Esophagus (tissue), 2 donors: Measurements from ENCODE around the gene C18orf32. TPM values are rescaled to one million over a fixed set of nuclear protein-coding genes. Genes with fewer than 3 reads are reported as not detected.
"Not testable (repeated sequence)": the region's sequence is repeated elsewhere in the genome, so short reads cannot be mapped to it uniquely, and the experiment has no call there.

Experiments used
- H3K27ac ChIP-seq, 2 donors: one replicate each; pipeline ENCODE4 v1.5.1; 2013; ENCODE audit warnings: low read depth in 2 of 2, mild to moderate bottlenecking in 2 of 2, inconsistent platforms in 1 of 2, low read length in 1 of 2, moderate library complexity in 1 of 2
- H3K27me3 ChIP-seq, 2 donors: one replicate each; pipeline ENCODE4 v1.6.1; 2013; ENCODE audit warnings: low read length in 2 of 2, control low read depth in 1 of 2, mild to moderate bottlenecking in 1 of 2; ENCODE audit not compliant: insufficient read depth in 2 of 2, control insufficient read depth in 1 of 2
- H3K36me3 ChIP-seq, 2 donors: one replicate each; pipeline ENCODE4 v1.6.1; 2013; ENCODE audit warnings: low read length in 1 of 2; ENCODE audit not compliant: control insufficient read depth in 2 of 2, insufficient read depth in 2 of 2
- H3K4me1 ChIP-seq, 2 donors: one replicate each; pipeline ENCODE4 v1.6.1; 2013; ENCODE audit warnings: low read length in 1 of 2; ENCODE audit not compliant: control insufficient read depth in 2 of 2, insufficient read depth in 2 of 2
- H3K4me3 ChIP-seq, 2 donors: one replicate each; pipeline ENCODE4 v1.5.1; 2013; ENCODE audit warnings: low read length in 2 of 2, mild to moderate bottlenecking in 2 of 2, low read depth in 1 of 2, moderate library complexity in 1 of 2
- H3K9me3 ChIP-seq, 2 donors: one replicate each; pipeline ENCODE4 v1.6.1; 2013; ENCODE audit warnings: mild to moderate bottlenecking in 2 of 2, low read depth in 1 of 2, low read length in 1 of 2, moderate library complexity in 1 of 2; ENCODE audit not compliant: control insufficient read depth in 2 of 2, insufficient read depth in 1 of 2
- WGBS, 2 donors: extraction: QIAGEN DNeasy Blood & Tissue Kit; methylation state at CpG; one replicate each; pipeline ENCODE4 v1.1.7; 2013; 5-methylcytosine and 5-hydroxymethylcytosine counted together
- polyA plus RNA-seq, 2 donors: library from polyadenylated mRNA; stranded (reverse); fragments of 200-250 nt; gene quantifications; one replicate each; pipeline ENCODE4 v1.2.3, GENCODE V29; 2013
- donor health status: healthy with polysubstance abuse.
- donor health status: Bipolar disorder and iron deficiency.

Gene C18orf32
- polyA plus RNA-seq, 2 donors = 32.3 to 47.3 TPM

DNA sequence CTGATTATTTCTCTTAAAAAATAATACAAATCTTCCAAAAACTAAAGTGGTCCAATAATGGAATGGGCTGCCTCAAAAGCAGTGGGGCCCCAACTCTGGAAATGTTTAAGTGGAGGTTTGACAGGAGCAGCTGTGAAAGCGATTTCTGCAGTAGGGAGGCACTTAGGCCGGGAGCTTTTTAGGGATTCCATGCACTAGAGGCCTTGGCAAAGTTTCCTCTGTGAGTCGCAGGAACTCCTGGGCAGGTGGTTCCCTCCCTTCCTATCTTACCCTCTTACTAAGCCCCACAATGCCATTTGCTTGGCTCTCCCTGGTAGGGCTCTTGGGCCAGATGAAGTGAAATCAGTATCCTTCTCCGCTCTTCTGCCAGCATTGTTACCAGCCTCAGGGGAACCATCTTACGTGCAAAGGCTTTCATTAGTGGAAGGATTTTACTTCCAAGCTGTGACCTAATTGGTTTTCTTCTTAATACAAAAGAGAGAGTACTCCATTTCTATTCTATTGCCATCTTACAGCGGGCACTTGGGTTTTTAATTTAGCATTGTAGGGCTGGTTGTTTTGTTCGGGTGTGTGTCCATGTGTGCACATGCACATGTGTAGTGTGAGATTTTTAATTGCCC is 34.3 kb upstream of the C18orf32 start:
- H3K27me3 ChIP-seq = no peaks in the 10 kb centered on the region
- no peaks in the 10 kb centered on the region for H3K9me3 ChIP-seq
- H3K27ac ChIP-seq = no peak overlapping the region
- H3K4me1 ChIP-seq = no peaks in the 10 kb centered on the region
- H3K4me3 ChIP-seq = no peak overlapping the region
- H3K36me3 ChIP-seq = no peaks in the 10 kb centered on the region
- WGBS, 2 donors = 79 to 88% methylated on average over 7 of the region's 7 CpGs

DNA sequence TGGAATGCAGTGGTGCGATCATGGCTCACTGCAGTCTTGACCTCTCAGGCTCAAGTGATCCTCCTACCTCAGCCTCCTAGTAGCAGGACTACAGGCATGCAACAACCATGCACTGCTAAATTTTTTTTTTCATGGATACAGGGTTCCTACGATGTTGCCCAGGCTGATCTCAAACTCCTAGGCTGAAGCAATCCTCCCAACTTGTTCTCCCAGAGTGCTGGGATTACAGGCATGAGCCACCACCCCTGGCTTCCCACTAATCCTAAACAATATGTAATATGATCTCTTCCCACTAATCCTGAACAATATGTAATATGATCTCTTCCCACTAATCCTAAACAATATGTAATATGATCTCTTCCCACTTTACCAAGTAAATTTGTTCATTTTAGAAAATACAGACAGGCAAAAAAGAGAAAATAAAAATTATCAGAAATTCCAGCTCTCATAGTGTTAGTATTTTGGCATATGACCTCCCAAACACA is 33.7 kb upstream of the C18orf32 start:
- Histone ChIP-seq H3K4me1 (no peaks in the 10 kb centered on the region), H3K27me3 (no peaks in the 10 kb centered on the region), H3K4me3 (no peak overlapping the region), H3K9me3 (no peaks in the 10 kb centered on the region), H3K36me3 (no peaks in the 10 kb centered on the region), H3K27ac (no peak overlapping the region)
- WGBS, 2 donors = 61 to 83% methylated on average over 2 of the region's 2 CpGs

DNA sequence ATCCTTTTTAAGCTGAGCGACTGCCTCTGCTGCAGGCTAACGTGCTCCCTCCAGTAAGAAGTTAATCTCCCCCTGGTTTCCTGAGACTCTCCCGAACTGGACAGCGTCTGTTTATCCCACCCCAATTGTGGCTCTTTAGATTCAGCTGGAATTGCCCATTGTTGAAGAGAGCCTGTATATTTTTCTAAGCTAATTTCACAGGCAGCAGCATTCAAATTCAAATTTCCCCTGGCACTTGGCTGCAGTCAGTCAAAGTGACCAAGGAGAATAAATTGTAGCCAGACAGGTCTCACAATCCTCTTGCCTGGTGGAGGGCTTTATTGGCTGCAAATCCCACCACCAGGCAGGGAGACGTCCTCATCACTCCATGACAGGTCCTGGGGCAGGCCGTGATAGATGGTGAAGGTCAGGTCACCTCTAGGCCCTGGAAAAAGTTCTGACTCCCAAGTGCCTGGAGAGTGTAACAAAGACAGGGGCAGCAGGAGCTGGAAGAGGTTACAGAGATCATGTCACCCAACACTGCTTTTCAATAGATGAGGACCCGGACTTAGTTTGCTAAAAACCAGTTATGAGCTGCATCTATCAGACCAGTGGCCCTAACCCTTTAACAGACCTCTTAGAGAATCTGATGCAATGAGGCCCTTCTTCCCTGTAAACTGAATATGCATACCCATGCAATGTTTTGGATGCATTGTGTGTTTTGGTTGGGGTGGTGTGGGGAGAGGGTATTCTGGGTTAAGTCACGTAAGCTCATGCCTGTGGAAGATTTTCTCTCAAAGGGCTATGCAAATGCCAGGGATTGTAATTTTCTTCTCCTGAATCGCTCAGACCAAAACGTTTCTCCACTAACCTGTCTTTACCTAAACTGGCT is 32.3 kb upstream of the C18orf32 start:
- H3K4me3 ChIP-seq = no peak overlapping the region
- 82 to 84% methylated on average over 10 of the region's 10 CpGs for WGBS, 2 donors
- H3K9me3 ChIP-seq = no peaks in the 10 kb centered on the region
- no peak overlapping the region for H3K27ac ChIP-seq
- no peaks in the 10 kb centered on the region for H3K36me3 ChIP-seq
- no peaks in the 10 kb centered on the region for H3K27me3 ChIP-seq
- no peaks in the 10 kb centered on the region for H3K4me1 ChIP-seq

DNA sequence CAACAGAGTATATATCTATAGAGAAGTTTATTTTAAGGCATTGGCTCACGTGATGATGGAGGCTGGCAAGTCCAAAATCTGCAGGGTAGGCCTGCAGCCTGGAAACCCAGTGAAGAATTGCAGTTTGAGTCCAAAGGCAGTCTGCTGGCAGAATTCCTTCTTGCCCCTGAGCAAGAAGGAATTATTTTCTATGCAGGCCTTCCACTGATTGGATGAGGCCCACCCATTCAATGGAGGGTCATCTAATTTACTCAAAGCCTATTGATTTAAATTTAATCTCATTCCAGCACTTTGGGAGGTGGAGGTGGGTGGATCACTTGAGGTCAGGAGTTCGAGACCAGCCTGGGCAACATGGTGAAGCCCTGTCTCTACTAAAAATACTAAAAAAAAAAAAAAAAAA is 30.4 kb upstream of the C18orf32 start:
- no peaks in the 10 kb centered on the region for H3K36me3 ChIP-seq
- H3K4me1 ChIP-seq = no peaks in the 10 kb centered on the region
- no peaks in the 10 kb centered on the region for H3K27me3 ChIP-seq
- H3K4me3 ChIP-seq = no peak overlapping the region
- 86 to 87% methylated on average over 2 of the region's 2 CpGs for WGBS, 2 donors
- no peaks in the 10 kb centered on the region for H3K9me3 ChIP-seq
- no peak overlapping the region for H3K27ac ChIP-seq

DNA sequence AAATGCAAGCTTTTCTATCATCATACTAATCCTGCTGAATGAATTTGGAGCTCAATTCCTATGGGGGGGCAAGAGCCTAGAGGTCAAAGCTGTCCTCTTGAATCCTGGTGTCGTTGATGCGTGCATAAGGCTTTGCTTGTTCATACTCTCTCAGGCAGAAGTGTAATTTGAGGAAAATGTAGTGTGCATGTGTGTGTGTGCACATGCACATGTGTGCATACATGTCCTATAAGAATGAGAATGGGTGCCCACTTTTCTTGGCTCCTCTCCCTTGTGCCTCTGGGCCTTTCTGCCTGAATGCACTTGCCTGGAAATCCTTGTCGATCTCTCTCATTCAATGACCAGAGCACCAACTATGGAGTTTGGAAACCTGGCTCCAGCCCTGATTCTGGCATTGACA is 28.5 kb upstream of the C18orf32 start:
- no peaks in the 10 kb centered on the region for H3K4me1 ChIP-seq
- H3K27ac ChIP-seq = no peak overlapping the region
- no peaks in the 10 kb centered on the region for H3K27me3 ChIP-seq
- 83 to 89% methylated on average over 3 of the region's 3 CpGs for WGBS, 2 donors
- no peaks in the 10 kb centered on the region for H3K9me3 ChIP-seq
- no peak overlapping the region for H3K4me3 ChIP-seq
- no peaks in the 10 kb centered on the region for H3K36me3 ChIP-seq

DNA sequence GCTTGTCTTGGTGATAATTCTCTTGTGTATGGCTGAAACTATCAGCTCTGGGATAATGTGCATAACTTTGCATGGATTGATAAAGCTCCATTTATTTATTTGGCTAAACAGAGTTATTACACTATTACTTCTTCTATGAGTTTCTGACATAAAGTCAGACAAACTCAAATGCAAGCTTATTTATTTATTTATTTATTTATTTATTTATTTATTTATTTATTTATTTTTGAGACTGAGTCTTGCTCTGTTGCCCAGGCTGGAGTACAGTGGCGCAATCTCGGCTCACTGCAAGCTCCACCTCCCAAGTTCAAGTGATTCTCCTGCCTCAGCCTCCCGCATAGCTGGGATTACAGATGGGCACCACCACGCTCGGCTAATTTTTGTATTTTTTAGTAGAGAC is 28.0 kb upstream of the C18orf32 start:
- not testable (repeated sequence) for H3K27ac ChIP-seq, H3K4me3 ChIP-seq, H3K9me3 ChIP-seq, H3K36me3 ChIP-seq, H3K27me3 ChIP-seq, H3K4me1 ChIP-seq
- 75 to 81% methylated on average over 5 of the region's 5 CpGs for WGBS, 2 donors

DNA sequence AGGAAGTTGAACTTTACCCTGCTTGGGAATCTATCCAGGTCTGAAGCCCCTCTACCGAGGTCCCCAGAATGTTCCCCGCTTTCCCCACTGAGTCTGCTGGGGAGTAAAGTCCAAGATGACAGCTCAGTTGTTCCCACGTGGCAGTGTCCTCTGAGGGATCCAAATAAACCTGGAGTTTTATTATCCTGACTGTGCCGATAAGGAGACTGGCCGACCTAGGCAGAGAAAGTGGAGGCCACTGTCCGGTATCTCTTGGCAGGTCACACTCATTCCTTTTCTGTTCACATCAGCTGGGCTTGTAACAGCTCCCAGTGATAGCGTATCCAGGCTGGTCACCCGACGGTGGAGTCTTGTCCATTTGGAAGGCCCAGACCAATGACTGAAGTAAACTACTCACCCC is 27.5 kb upstream of the C18orf32 start:
- no peaks in the 10 kb centered on the region for H3K27me3 ChIP-seq
- no peak overlapping the region for H3K4me3 ChIP-seq
- no peak overlapping the region for H3K27ac ChIP-seq
- no peaks in the 10 kb centered on the region for H3K9me3 ChIP-seq
- no peaks in the 10 kb centered on the region for H3K4me1 ChIP-seq
- H3K36me3 ChIP-seq = no peaks in the 10 kb centered on the region
- 68 to 80% methylated on average over 9 of the region's 9 CpGs for WGBS, 2 donors

DNA sequence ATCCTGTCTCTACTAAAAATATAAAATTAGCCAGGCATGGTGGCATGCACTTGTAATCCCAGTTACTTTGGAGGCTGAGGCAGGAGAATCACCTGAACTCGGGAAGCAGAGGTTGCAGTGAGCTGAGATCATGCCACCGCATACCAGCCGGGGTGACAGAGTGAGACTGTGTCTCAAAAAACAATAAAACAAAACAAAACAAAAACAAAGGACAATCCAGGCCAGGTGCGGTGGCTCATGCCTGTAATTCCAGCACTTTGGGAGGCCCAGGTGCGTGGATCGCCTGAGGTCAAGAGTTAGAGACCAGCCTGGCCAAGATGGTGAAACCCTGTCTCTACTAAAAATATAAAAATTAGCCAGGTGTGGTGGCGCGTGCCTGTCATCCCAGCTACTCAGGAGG is 25.8 kb upstream of the C18orf32 start:
- not testable (repeated sequence) for H3K36me3 ChIP-seq, H3K9me3 ChIP-seq, H3K27me3 ChIP-seq, H3K4me1 ChIP-seq, H3K4me3 ChIP-seq, H3K27ac ChIP-seq
- WGBS, 2 donors = 93 to 96% methylated on average over 8 of the region's 8 CpGs

DNA sequence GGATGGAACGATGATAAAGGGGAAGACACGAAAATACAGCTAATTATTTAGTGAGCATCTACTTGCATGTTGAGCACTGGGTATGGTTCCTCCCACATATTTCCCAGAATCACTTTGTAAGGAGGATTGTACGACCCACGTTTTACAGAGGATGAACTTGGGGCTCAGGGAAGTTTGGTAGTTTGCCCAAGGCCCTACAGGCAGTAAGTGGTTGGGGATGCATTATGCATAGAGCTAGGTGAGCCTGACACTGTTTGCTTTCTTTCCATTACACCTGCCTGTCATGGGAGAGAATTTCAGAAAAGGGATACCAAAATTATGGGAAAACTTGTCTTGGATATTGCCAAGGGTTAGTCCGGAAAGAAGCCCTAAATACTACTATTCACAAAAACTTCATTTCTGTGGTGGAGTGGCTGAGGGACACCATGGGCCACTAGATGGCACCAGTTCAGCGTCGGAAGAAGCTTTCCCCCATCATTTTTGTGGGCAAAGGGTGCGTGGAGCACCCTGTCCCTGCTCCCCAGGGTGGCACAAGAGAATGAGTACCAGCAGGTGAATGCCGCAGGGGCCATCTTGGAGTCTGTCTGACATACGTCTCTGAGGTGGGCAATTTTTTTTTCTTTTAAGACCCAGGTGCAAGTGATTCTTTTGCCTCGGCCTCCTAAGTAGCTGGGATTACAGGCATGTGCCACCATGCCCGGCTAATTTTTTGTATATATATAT is 23.5 kb upstream of the C18orf32 start:
- WGBS, 2 donors = 35 to 36% methylated on average over 12 of the region's 12 CpGs

More for the DNA sequence above, 23.5 kb upstream of the C18orf32 start:
- H3K4me3 ChIP-seq = no peak overlapping the region
- H3K27ac ChIP-seq = no peak overlapping the region
- no peaks in the 10 kb centered on the region for H3K27me3 ChIP-seq
- H3K9me3 ChIP-seq = no peaks in the 10 kb centered on the region
- no peaks in the 10 kb centered on the region for H3K36me3 ChIP-seq
- no peaks in the 10 kb centered on the region for H3K4me1 ChIP-seq
